DOHH2 (cell line): ENCODE measurements around the gene COL4A2.

Experiments
- H3F3A ChIP-seq: fragments of 200-600 bp; sonication (generic), shearing (Covaris generic); 2 replicates; pipeline ENCODE4 v1.6.0; 2016; ENCODE audit warnings: antibody characterized with exemption, mild to moderate bottlenecking; ENCODE audit not compliant: control insufficient read depth, insufficient read depth
- H3K27ac ChIP-seq: fragments of 200-600 bp; sonication (generic); 2 replicates; pipeline ENCODE4 v1.5.1; 2014; ENCODE audit warnings: low read depth, mild to moderate bottlenecking, low read length, moderate library complexity
- H3K27me3 ChIP-seq: fragments of 200-600 bp; sonication (generic); 2 replicates; pipeline ENCODE4 v1.6.1; 2014; ENCODE audit warnings: mild to moderate bottlenecking, low read length, mixed read lengths; ENCODE audit not compliant: control insufficient read depth
- H3K36me3 ChIP-seq: fragments of 200-600 bp; sonication (generic); 2 replicates; pipeline ENCODE4 v1.6.1; 2014; ENCODE audit warnings: mild to moderate bottlenecking, low read length, moderate library complexity, mixed read lengths; ENCODE audit not compliant: control insufficient read depth
- H3K4me1 ChIP-seq: fragments of 200-600 bp; sonication (generic); 2 replicates; pipeline ENCODE4 v1.6.1; 2014; ENCODE audit warnings: mild to moderate bottlenecking, low read length, mixed read lengths; ENCODE audit not compliant: control insufficient read depth
- H3K4me2 ChIP-seq: fragments of 200-600 bp; sonication (generic); 2 replicates; pipeline ENCODE4 v1.6.0; 2014; ENCODE audit warnings: mild to moderate bottlenecking, low read length, moderate library complexity
- H3K4me3 ChIP-seq: fragments of 200-600 bp; sonication (generic); 2 replicates; pipeline ENCODE4 v1.5.1; 2014; ENCODE audit warnings: mild to moderate bottlenecking, low read length, mixed read lengths
- H3K79me2 ChIP-seq: fragments of 200-600 bp; sonication (generic); 2 replicates; pipeline ENCODE4 v1.6.1; 2014; ENCODE audit warnings: mild to moderate bottlenecking, low read length, mixed read lengths; ENCODE audit not compliant: control insufficient read depth
- H3K9me2 ChIP-seq: fragments of 200-600 bp; sonication (generic); replicated peaks from 2 replicates; pipeline ENCODE4 v1.6.1; 2014; ENCODE audit warnings: mild to moderate bottlenecking, low read length, mixed read lengths; ENCODE audit not compliant: control insufficient read depth
- H3K9me3 ChIP-seq: fragments of 200-600 bp; sonication (generic); 2 replicates; pipeline ENCODE4 v1.6.1; 2014; ENCODE audit warnings: antibody characterized with exemption, low read length, mixed read lengths; ENCODE audit not compliant: control insufficient read depth, insufficient read depth
- H4K20me1 ChIP-seq: fragments of 200-600 bp; sonication (generic); 2 replicates; pipeline ENCODE4 v1.6.0; 2014; ENCODE audit warnings: low read depth, mild to moderate bottlenecking, antibody characterized with exemption, low read length, moderate library complexity; ENCODE audit not compliant: control insufficient read depth, insufficient read depth
- CTCF ChIP-seq: fragments of 200-600 bp; sonication (generic); IDR thresholded peaks from one replicate; pipeline ENCODE4 v1.5.1; 2014; ENCODE audit warnings: antibody characterized with exemption, mild to moderate bottlenecking, low read depth, low read length; ENCODE audit not compliant: poor library complexity, severe bottlenecking
- EZH2phosphoT487 ChIP-seq: fragments of 200-600 bp; sonication (generic); IDR thresholded peaks from 2 replicates; pipeline ENCODE4 v1.6.1; 2017; ENCODE audit warnings: borderline replicate concordance, mild to moderate bottlenecking, antibody characterized with exemption, low read length, moderate library complexity, mixed read lengths

Gene COL4A2

GRCh38 chr13:110433014-110433413 is 125.9 kb downstream of the COL4A2 start:
- H3K79me2 ChIP-seq = no peaks in the 10 kb centered on the region
- H3K27ac ChIP-seq = no peak overlapping the region
- H3F3A ChIP-seq = no peaks in the 10 kb centered on the region
- no peaks in the 10 kb centered on the region for H3K9me3 ChIP-seq
- H3K36me3 ChIP-seq = no peaks in the 10 kb centered on the region
- no peak overlapping the region for H3K4me2 ChIP-seq
- H3K4me3 ChIP-seq = no peak overlapping the region
- H3K9me2 ChIP-seq = no peaks in the 10 kb centered on the region
- H3K27me3 ChIP-seq = peaks cover 12% of the 10 kb centered on the region; the same call in 1 of the 2 replicates
- H3K4me1 ChIP-seq = no peaks in the 10 kb centered on the region
- no peak for TF ChIP-seq CTCF
- no peak for TF ChIP-seq EZH2phosphoT487
- H4K20me1 ChIP-seq = no peaks in the 10 kb centered on the region

- H4K20me1 ChIP-seq = no peaks in the 10 kb centered on the region
- no peaks in the 10 kb centered on the region for H3F3A ChIP-seq
- no peaks in the 10 kb centered on the region for H3K36me3 ChIP-seq
- no peaks in the 10 kb centered on the region for H3K9me2 ChIP-seq
- H3K27ac ChIP-seq = no peak overlapping the region
- no peaks in the 10 kb centered on the region for H3K9me3 ChIP-seq
- H3K4me3 ChIP-seq = no peak overlapping the region
- peaks cover 5% of the 10 kb centered on the region; the same call in 1 of the 2 replicates for H3K27me3 ChIP-seq
- H3K4me2 ChIP-seq = no peak overlapping the region
- no peaks in the 10 kb centered on the region for H3K79me2 ChIP-seq
- H3K4me1 ChIP-seq = no peaks in the 10 kb centered on the region
- TF ChIP-seq CTCF = no peak
- no peak for TF ChIP-seq EZH2phosphoT487
These were observed 127.5 kb downstream of the COL4A2 start for GRCh38 chr13:110434629-110435028.

GRCh38 chr13:110435331-110435730 is 128.2 kb downstream of the COL4A2 start:
- H3K4me1 ChIP-seq = no peaks in the 10 kb centered on the region
- peaks cover 5% of the 10 kb centered on the region; the same call in 1 of the 2 replicates for H3K27me3 ChIP-seq
- no peaks in the 10 kb centered on the region for H3K79me2 ChIP-seq
- no peak overlapping the region for H3K27ac ChIP-seq
- H3K36me3 ChIP-seq = no peaks in the 10 kb centered on the region
- H3F3A ChIP-seq = no peaks in the 10 kb centered on the region
- H3K4me2 ChIP-seq = no peak overlapping the region
- TF ChIP-seq EZH2phosphoT487 = no peak
- TF ChIP-seq CTCF = no peak
- H3K9me3 ChIP-seq = no peaks in the 10 kb centered on the region
- H3K9me2 ChIP-seq = no peaks in the 10 kb centered on the region
- H4K20me1 ChIP-seq = no peaks in the 10 kb centered on the region
- no peak overlapping the region for H3K4me3 ChIP-seq
